ENCODE data around the gene SLC35B2.

SLC35B2 gene

GRCh38 chr6:44298864-44299263 is 41.5 kb upstream of the SLC35B2 start:
- Histone ChIP-seq H3K9ac (ENCODE audit: low read depth in 1 of 2, low read length in 2 of 2) (no peak overlapping the region), H3K36me3 (ENCODE audit: control insufficient read depth in 1 of 2, insufficient read depth in 2 of 2, low read length in 2 of 2) (peaks cover 24 to 38% of the 10 kb centered on the region in 2 donors), H3K27me3 (ENCODE audit: control insufficient read depth in 1 of 2, insufficient read depth in 2 of 2, low read length in 2 of 2) (peaks cover 24 to 25% of the 10 kb centered on the region in 2 donors), H3K9me3 (ENCODE audit: control insufficient read depth in 1 of 2, low read length in 2 of 2) (no peaks in the 10 kb centered on the region), H3K4me1 (ENCODE audit: control insufficient read depth in 1 of 2, insufficient read depth in 2 of 2, low read length in 2 of 2) (peaks cover 4 to 16% of the 10 kb centered on the region in 2 donors), H3K27ac (ENCODE audit: low read depth, low read length) (no peak overlapping the region), H3K4me3 (ENCODE audit: low read depth in 1 of 2, low read length in 2 of 2) (no peak overlapping the region)

DNA sequence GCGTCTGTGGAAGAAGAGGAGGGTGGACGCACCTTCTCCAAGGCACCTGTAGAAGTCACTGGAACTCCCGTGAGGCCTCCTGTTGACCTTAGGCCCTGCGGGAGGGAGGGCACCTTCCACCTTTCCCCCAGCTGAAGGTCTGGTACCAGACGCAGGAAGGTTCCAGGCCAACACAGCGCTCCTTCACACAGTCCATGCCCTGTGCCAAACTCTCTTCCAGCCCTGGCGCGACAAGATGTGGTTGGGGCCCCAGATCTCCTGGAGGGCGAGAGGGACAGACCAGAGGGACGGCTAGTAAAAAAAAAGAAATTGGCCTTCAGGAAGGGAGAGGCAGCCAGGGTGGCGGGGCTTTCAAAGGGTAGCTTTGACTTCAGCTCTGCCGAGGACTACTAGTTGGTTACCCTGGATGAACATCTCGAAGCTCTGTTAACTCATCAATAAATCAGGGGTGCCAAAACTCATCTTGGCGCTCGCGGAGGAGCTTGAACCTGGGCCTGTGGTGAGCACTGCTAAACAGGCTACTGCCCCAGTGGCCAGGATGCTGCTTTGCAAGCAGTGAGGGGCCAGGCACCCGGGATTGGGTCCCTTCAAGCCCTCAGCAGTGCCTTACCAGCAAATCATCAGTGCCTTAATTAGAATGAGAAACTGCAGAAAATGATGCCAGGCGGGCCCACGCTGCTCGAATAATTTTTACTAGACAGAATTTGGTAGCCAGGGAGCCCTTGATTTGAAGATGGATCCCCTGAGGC is 40.9 kb upstream of the SLC35B2 start:
- peak overlapping the region in 1 of 2 donors; percentile 12 for H3K9ac ChIP-seq (ENCODE audit: low read depth in 1 of 2, low read length in 2 of 2)
- peak overlapping the region in 1 of 2 donors; percentile 51 for H3K4me3 ChIP-seq (ENCODE audit: low read depth in 1 of 2, low read length in 2 of 2)

DNA sequence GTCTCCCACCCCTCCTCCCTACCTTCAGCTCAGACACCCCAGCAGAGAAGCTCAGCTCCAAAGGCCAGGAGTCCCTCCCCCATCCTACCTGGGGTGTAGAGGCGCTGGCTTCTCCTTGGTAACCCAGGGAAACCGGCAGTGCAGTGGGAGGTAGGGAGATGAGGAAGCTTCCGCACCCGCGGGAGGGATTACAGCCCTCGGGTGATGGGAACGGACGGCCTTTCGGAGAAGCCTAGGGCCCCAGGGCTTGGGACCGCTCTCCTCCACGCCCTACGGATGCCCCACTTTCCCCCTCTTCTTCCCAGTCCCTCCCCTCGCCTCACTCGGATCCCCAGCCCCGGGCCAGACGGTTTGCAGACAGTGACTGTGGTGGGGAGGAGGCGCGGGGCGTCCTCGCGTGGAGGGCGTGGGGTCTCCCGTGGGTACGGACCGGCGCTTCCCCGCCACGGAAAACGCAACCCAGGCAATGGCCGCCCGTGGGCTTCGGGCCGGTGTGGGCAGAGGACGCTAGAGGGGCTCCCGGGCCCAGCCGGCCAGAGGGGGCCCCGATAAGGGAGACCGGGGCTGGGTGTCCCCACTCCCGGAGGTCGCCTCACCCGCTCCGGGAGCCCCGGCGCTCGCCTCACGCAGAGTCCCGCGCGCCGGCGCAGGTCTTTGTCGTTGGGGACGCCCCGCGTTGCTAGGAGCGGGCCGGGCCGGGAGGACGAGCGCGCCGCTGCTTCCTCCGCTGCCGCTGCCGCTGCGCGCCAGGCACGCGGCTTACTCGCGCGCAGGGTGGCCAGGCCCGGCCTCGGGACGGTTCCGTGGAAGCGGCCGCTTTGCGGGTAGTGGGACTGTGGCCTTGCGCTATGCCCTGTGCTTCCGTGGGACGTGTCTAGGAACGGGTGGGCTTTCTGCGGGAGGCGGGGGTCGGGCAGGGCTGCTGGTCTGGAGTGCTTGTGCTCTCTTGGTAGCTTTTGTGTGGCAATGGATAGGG is 40.0 kb upstream of the SLC35B2 start:
- peak overlapping the region in 1 of 2 donors; percentile 12 for H3K9ac ChIP-seq (ENCODE audit: low read depth in 1 of 2, low read length in 2 of 2)
- H3K4me3 ChIP-seq (ENCODE audit: low read depth in 1 of 2, low read length in 2 of 2), result peak overlapping the region; percentile 47 to 51
- H3K27me3 ChIP-seq (ENCODE audit: control insufficient read depth in 1 of 2, insufficient read depth in 2 of 2, low read length in 2 of 2), result peaks cover 28 to 29% of the 10 kb centered on the region in 2 donors
- H3K9me3 ChIP-seq (ENCODE audit: control insufficient read depth in 1 of 2, low read length in 2 of 2), result no peaks in the 10 kb centered on the region
- no peak overlapping the region for H3K27ac ChIP-seq (ENCODE audit: low read depth, low read length)
- peaks cover 4 to 16% of the 10 kb centered on the region in 2 donors for H3K4me1 ChIP-seq (ENCODE audit: control insufficient read depth in 1 of 2, insufficient read depth in 2 of 2, low read length in 2 of 2)
- peaks cover 14 to 23% of the 10 kb centered on the region in 2 donors for H3K36me3 ChIP-seq (ENCODE audit: control insufficient read depth in 1 of 2, insufficient read depth in 2 of 2, low read length in 2 of 2)

More for the DNA sequence above, 40.9 kb upstream of the SLC35B2 start:
- Histone ChIP-seq H3K36me3 (ENCODE audit: control insufficient read depth in 1 of 2, insufficient read depth in 2 of 2, low read length in 2 of 2) (peaks cover 22 to 32% of the 10 kb centered on the region in 2 donors), H3K9me3 (ENCODE audit: control insufficient read depth in 1 of 2, low read length in 2 of 2) (no peaks in the 10 kb centered on the region), H3K27me3 (ENCODE audit: control insufficient read depth in 1 of 2, insufficient read depth in 2 of 2, low read length in 2 of 2) (peaks cover 25 to 29% of the 10 kb centered on the region in 2 donors), H3K27ac (ENCODE audit: low read depth, low read length) (no peak overlapping the region), H3K4me1 (ENCODE audit: control insufficient read depth in 1 of 2, insufficient read depth in 2 of 2, low read length in 2 of 2) (peaks cover 4 to 16% of the 10 kb centered on the region in 2 donors)

DNA sequence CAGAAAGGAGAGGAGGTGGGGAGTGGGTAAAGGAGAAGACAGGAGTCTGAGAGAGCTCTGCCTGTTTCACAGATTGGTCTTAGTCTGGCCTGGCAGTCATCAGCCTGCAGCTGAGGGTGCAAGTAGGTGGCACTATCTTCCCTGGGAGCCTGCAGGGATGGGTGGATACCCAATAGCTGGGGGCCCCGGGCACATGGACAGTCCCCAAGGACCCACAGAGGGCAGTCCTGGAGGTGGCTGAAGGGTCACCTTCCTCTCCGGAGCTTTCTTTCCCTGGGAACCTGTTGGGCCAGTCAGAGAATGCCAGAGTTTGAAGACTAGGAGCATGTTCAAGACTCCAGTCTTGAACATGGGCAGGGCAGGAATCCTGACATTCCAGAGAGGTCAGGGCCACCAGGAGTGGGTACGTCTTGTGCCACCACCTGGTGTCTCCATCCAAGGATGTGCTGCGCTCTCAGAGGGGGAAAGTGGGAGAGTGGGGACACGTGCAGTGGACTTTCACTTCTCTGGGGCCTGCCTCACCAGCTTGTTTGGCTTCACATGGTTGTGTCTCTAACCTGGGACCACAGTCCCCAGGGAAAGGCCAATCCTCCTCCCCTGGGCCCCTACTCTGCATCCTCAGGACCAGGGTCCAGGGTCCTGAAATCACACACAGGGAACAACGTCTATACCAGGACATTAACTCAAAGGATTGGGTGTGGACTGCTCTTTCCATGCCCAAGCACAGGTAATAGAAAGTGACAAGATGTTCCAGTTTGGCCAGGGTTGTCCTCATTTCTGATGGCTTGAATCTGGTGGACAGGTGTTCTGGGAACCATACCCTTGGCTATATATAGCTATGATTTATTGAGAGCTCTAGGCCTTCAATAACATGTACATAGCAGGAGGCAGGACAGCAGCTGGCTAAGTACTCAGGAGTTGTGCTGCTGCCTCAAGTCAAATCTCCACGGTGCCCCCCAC is 37.8 kb upstream of the SLC35B2 start:
- Histone ChIP-seq H3K36me3 (ENCODE audit: control insufficient read depth in 1 of 2, insufficient read depth in 2 of 2, low read length in 2 of 2) (peaks cover 0 to under 1% of the 10 kb centered on the region in 2 donors), H3K9ac (ENCODE audit: low read depth in 1 of 2, low read length in 2 of 2) (no peak overlapping the region), H3K4me1 (ENCODE audit: control insufficient read depth in 1 of 2, insufficient read depth in 2 of 2, low read length in 2 of 2) (peaks cover 4 to 16% of the 10 kb centered on the region in 2 donors), H3K27me3 (ENCODE audit: control insufficient read depth in 1 of 2, insufficient read depth in 2 of 2, low read length in 2 of 2) (peaks cover 33 to 45% of the 10 kb centered on the region in 2 donors), H3K27ac (ENCODE audit: low read depth, low read length) (no peak overlapping the region), H3K4me3 (ENCODE audit: low read depth in 1 of 2, low read length in 2 of 2) (no peak overlapping the region), H3K9me3 (ENCODE audit: control insufficient read depth in 1 of 2, low read length in 2 of 2) (no peaks in the 10 kb centered on the region)

GRCh38 chr6:44292661-44293365 is 35.5 kb upstream of the SLC35B2 start:
- Histone ChIP-seq H3K4me3 (ENCODE audit: low read depth in 1 of 2, low read length in 2 of 2) (no peak overlapping the region), H3K27me3 (ENCODE audit: control insufficient read depth in 1 of 2, insufficient read depth in 2 of 2, low read length in 2 of 2) (peaks cover 47 to 59% of the 10 kb centered on the region in 2 donors), H3K4me1 (ENCODE audit: control insufficient read depth in 1 of 2, insufficient read depth in 2 of 2, low read length in 2 of 2) (peaks cover 4 to 10% of the 10 kb centered on the region in 2 donors), H3K36me3 (ENCODE audit: control insufficient read depth in 1 of 2, insufficient read depth in 2 of 2, low read length in 2 of 2) (no peaks in the 10 kb centered on the region), H3K9me3 (ENCODE audit: control insufficient read depth in 1 of 2, low read length in 2 of 2) (no peaks in the 10 kb centered on the region), H3K9ac (ENCODE audit: low read depth in 1 of 2, low read length in 2 of 2) (no peak overlapping the region), H3K27ac (ENCODE audit: low read depth, low read length) (no peak overlapping the region)

GRCh38 chr6:44291841-44292240 is 34.5 kb upstream of the SLC35B2 start:
- Histone ChIP-seq H3K9me3 (ENCODE audit: control insufficient read depth in 1 of 2, low read length in 2 of 2) (no peaks in the 10 kb centered on the region), H3K4me1 (ENCODE audit: control insufficient read depth in 1 of 2, insufficient read depth in 2 of 2, low read length in 2 of 2) (peaks cover under 1 to 2% of the 10 kb centered on the region in 2 donors), H3K27ac (ENCODE audit: low read depth, low read length) (no peak overlapping the region), H3K9ac (ENCODE audit: low read depth in 1 of 2, low read length in 2 of 2) (no peak overlapping the region), H3K27me3 (ENCODE audit: control insufficient read depth in 1 of 2, insufficient read depth in 2 of 2, low read length in 2 of 2) (peaks cover 47 to 61% of the 10 kb centered on the region in 2 donors), H3K4me3 (ENCODE audit: low read depth in 1 of 2, low read length in 2 of 2) (no peak overlapping the region), H3K36me3 (ENCODE audit: control insufficient read depth in 1 of 2, insufficient read depth in 2 of 2, low read length in 2 of 2) (no peaks in the 10 kb centered on the region)

GRCh38 chr6:44289726-44290260 is 32.5 kb upstream of the SLC35B2 start:
- Histone ChIP-seq H3K9me3 (ENCODE audit: control insufficient read depth in 1 of 2, low read length in 2 of 2) (no peaks in the 10 kb centered on the region), H3K4me3 (ENCODE audit: low read depth in 1 of 2, low read length in 2 of 2) (no peak overlapping the region), H3K27ac (ENCODE audit: low read depth, low read length) (no peak overlapping the region), H3K27me3 (ENCODE audit: control insufficient read depth in 1 of 2, insufficient read depth in 2 of 2, low read length in 2 of 2) (peaks cover 27 to 47% of the 10 kb centered on the region in 2 donors), H3K9ac (ENCODE audit: low read depth in 1 of 2, low read length in 2 of 2) (no peak overlapping the region), H3K36me3 (ENCODE audit: control insufficient read depth in 1 of 2, insufficient read depth in 2 of 2, low read length in 2 of 2) (no peaks in the 10 kb centered on the region), H3K4me1 (ENCODE audit: control insufficient read depth in 1 of 2, insufficient read depth in 2 of 2, low read length in 2 of 2) (no peaks in the 10 kb centered on the region)

DNA sequence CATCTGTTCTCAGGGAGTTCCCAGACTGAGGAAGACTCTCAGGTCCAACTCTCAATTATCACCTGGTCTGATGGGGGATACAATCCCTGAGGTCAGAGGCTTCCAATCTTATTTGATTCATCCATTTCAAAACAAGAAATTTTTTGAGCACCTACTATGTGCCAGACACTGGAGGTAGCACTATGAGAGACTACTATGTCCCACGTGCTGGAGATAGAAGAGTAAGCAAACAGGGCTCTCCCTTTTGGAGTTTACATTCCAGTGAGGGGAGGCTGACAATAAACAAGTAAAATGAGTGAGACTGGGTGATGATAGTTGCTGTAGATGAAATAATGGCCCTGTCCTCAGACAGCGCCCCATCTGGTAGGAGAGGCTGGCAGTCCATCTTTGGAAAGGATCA is 29.4 kb upstream of the SLC35B2 start:
- Histone ChIP-seq H3K36me3 (ENCODE audit: control insufficient read depth in 1 of 2, insufficient read depth in 2 of 2, low read length in 2 of 2) (no peaks in the 10 kb centered on the region), H3K4me3 (ENCODE audit: low read depth in 1 of 2, low read length in 2 of 2) (no peak overlapping the region), H3K9ac (ENCODE audit: low read depth in 1 of 2, low read length in 2 of 2) (no peak overlapping the region), H3K4me1 (ENCODE audit: control insufficient read depth in 1 of 2, insufficient read depth in 2 of 2, low read length in 2 of 2) (no peaks in the 10 kb centered on the region), H3K27me3 (ENCODE audit: control insufficient read depth in 1 of 2, insufficient read depth in 2 of 2, low read length in 2 of 2) (peaks cover 25 to 40% of the 10 kb centered on the region in 2 donors), H3K9me3 (ENCODE audit: control insufficient read depth in 1 of 2, low read length in 2 of 2) (no peaks in the 10 kb centered on the region), H3K27ac (ENCODE audit: low read depth, low read length) (no peak overlapping the region)

DNA sequence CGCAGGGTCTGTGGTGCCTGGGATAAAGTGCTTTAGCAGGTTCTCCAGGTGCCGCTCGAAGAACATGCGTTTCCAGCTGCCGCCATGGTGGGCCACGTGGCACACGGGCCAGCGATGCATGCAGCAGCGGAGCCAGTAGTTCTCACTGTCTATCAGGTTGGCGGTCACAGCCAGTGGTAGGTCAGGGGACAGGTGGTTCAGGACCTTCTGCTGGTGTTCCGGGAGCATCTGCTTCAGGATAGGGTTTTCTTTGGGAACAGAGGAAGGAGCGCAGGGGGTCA is 28.9 kb upstream of the SLC35B2 start:
- Histone ChIP-seq H3K36me3 (ENCODE audit: control insufficient read depth in 1 of 2, insufficient read depth in 2 of 2, low read length in 2 of 2) (no peaks in the 10 kb centered on the region), H3K9me3 (ENCODE audit: control insufficient read depth in 1 of 2, low read length in 2 of 2) (no peaks in the 10 kb centered on the region), H3K4me3 (ENCODE audit: low read depth in 1 of 2, low read length in 2 of 2) (no peak overlapping the region), H3K4me1 (ENCODE audit: control insufficient read depth in 1 of 2, insufficient read depth in 2 of 2, low read length in 2 of 2) (no peaks in the 10 kb centered on the region), H3K9ac (ENCODE audit: low read depth in 1 of 2, low read length in 2 of 2) (no peak overlapping the region), H3K27me3 (ENCODE audit: control insufficient read depth in 1 of 2, insufficient read depth in 2 of 2, low read length in 2 of 2) (peaks cover 25 to 39% of the 10 kb centered on the region in 2 donors), H3K27ac (ENCODE audit: low read depth, low read length) (no peak overlapping the region)

Data from duodenal mucosa (tissue), 2 donors.